ENCODE results near the gene PRRT1B. TPM values are rescaled to one million over a fixed set of nuclear protein-coding genes. Genes with fewer than 3 reads are reported as not detected.

PRRT1B gene
- total and polyA plus RNA-seq, 2 experiments from 2014 or later, result 0.24 TPM; not detected in 1

- peaks cover 42% of the 10 kb centered on the region for H3K9me3 Mint-ChIP-seq
- H3K4me3 Mint-ChIP-seq, result no peak overlapping the region
- no peak overlapping the region for H3K4me2 ChIP-seq
- H3K27me3 ChIP-seq (ENCODE audit: insufficient read depth), result peaks cover 67% of the 10 kb centered on the region
- ATAC-seq (no peak), DNase-seq (ENCODE audit: low spot score) (no peak)
- no peaks in the 10 kb centered on the region for H3F3A ChIP-seq (replicated peaks; ENCODE audit: low read depth)
- H3K36me3 ChIP-seq (ENCODE audit: insufficient read depth), result no peaks in the 10 kb centered on the region
- no peaks in the 10 kb centered on the region for H3K9me2 ChIP-seq (ENCODE audit: insufficient read depth)
- no peak overlapping the region for H2AFZ ChIP-seq
- no peak overlapping the region for H3K27ac ChIP-seq (ENCODE audit: low read depth)
- H3K4me1 ChIP-seq (ENCODE audit: insufficient read depth), result no peaks in the 10 kb centered on the region
- H4K20me1 ChIP-seq (replicated peaks; ENCODE audit: insufficient read depth), result no peaks in the 10 kb centered on the region
- H3K27ac Mint-ChIP-seq, result no peak overlapping the region
- peaks cover 21% of the 10 kb centered on the region for H3K36me3 Mint-ChIP-seq (ENCODE audit: low read depth)
- TF ChIP-seq ZNF462 (CRISPR knock-in tag; IDR thresholded peaks at IDR 0.05) (no peak), JUNB (IDR thresholded peaks at IDR 0.05; ENCODE audit: unreplicated experiment) (no peak), ZNF114 (CRISPR knock-in tag; IDR thresholded peaks at IDR 0.05) (no peak), EZH2phosphoT487 (IDR thresholded peaks at IDR 0.05; ENCODE audit: unreplicated experiment) (no peak), EZH2 (IDR thresholded peaks at IDR 0.05; ENCODE audit: low read depth, unreplicated experiment) (no peak), REST (IDR thresholded peaks at IDR 0.05; ENCODE audit: unreplicated experiment) (no peak), ZNF331 (CRISPR knock-in tag; IDR thresholded peaks at IDR 0.05; ENCODE audit: low read depth) (no peak), NANOG (IDR thresholded peaks at IDR 0.05; ENCODE audit: borderline replicate concordance) (no peak), POLR2AphosphoS5 (IDR thresholded peaks at IDR 0.05; ENCODE audit: low read depth) (no peak), STAT1 (IDR thresholded peaks at IDR 0.05; ENCODE audit: unreplicated experiment) (no peak)
- peaks cover 7% of the 10 kb centered on the region; the same call in 1 of the 3 replicates for H3K4me1 Mint-ChIP-seq
- H3K27me3 Mint-ChIP-seq (ENCODE audit: insufficient read depth, low read depth, poor library complexity), result peaks cover 59% of the 10 kb centered on the region
- H3K79me2 ChIP-seq (replicated peaks; ENCODE audit: insufficient read depth), result no peaks in the 10 kb centered on the region
- no peak overlapping the region for H3K4me3 ChIP-seq
Measured at GRCh38 chr9:131552030-131552429, 6.7 kb downstream of the PRRT1B start.

Data from GM23338 (cell line).